ENCODE data around the gene BPGM. TPM values are rescaled to one million over a fixed set of nuclear protein-coding genes. Genes with fewer than 3 reads are reported as not detected.

Gene BPGM
- polyA plus RNA-seq, 3 donors, result 3.9 to 20.6 (median 18.4) TPM

DNA sequence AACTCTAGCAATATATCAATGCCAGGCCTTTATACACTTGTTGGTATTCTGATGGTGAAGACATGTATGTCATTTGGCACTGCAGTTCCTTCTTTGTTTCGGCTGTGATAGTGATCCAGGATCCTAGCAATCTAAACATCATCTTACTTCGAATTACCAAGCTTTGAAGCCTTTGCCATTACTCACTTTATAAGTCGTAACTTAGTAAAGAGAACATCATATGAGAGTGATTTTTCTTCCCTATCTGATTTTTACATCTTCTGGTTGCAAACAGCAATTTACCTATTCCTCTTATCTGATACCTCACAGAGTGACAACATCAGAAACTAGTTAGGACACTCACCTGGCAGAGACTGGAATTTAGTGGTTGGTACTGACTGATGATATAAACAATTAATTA, 7.6 kb upstream of the BPGM start:
- no peaks in the 10 kb centered on the region for H3K9me3 ChIP-seq (replicated peaks in 1 of 2; ENCODE audit: control insufficient read depth in 1 of 2, insufficient read depth in 1 of 2, low read length in 2 of 2)

DNA sequence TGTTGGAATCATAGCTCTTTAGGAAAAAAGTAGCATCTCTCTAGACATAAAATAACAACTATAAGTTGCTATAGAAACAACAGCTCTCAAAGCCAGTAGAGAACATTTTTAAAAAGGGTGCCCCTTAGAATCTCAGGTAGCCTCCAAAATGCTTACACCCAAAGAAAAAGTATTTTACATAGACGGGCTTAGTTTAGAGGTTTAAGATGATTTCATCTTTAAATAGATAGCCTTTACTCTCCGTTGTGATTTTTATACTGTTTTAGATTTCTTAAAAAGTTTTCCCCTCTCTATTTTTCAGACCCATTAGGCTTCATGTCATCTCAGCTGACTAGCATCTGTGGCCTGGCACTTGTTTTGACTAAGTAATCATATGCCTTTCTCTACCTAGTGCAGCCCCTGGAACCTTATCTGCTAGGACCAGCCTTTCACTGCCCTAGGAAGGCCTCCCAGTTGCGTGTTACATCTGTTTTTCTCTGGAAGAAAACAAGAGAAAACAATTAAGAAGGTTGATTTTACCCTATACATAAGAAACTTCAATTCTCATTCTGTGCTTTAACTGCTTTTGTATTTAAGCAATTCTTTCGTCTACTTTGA, 6.9 kb upstream of the BPGM start:
- H3K27ac Mint-ChIP-seq, result no peak overlapping the region
- Histone ChIP-seq H3K4me3 (replicated peaks in 1 of 3; ENCODE audit: low read depth in 2 of 3, low read length in 3 of 3) (no peak overlapping the region), H3K27ac (ENCODE audit: low read depth in 1 of 2, low read length in 2 of 2) (no peak overlapping the region), H2AFZ (ENCODE audit: insufficient read depth, low read depth, low read length, poor library complexity, severe bottlenecking) (no peak overlapping the region), H3K9me3 (replicated peaks in 1 of 2; ENCODE audit: control insufficient read depth in 1 of 2, insufficient read depth in 1 of 2, low read length in 2 of 2) (no peaks in the 10 kb centered on the region), H4K20me1 (ENCODE audit: insufficient read depth, low read length) (no peaks in the 10 kb centered on the region), H3K4me1 (ENCODE audit: control insufficient read depth in 1 of 2, insufficient read depth in 2 of 2, low read length in 2 of 2) (peaks cover 3 to 9% of the 10 kb centered on the region in 2 donors), H3K27me3 (ENCODE audit: control insufficient read depth in 2 of 2, insufficient read depth in 2 of 2, low read length in 2 of 2) (no peaks in the 10 kb centered on the region), H3K9ac (ENCODE audit: insufficient read depth, low read length, poor library complexity, severe bottlenecking) (no peak overlapping the region), H3K4me2 (replicated peaks; ENCODE audit: extremely low read depth, low read length, poor library complexity, severe bottlenecking) (no peak overlapping the region), H3K36me3 (replicated peaks in 1 of 2; ENCODE audit: control insufficient read depth in 1 of 2, insufficient read depth in 2 of 2, low read length in 2 of 2) (no peaks in the 10 kb centered on the region), H3K79me2 (ENCODE audit: insufficient read depth, low read length) (no peaks in the 10 kb centered on the region)
- peaks cover 0 to 14% (median 4%) of the 10 kb centered on the region in 7 donors for H3K9me3 Mint-ChIP-seq
- H3K36me3 Mint-ChIP-seq, result no peaks in the 10 kb centered on the region
- no CpG with 5 or more reads among the region's 4 CpGs for WGBS (ENCODE audit: insufficient coverage)
- H3K4me1 Mint-ChIP-seq, result peaks cover 10% of the 10 kb centered on the region
- peaks cover 4 to 13% (median 4%) of the 10 kb centered on the region in 3 donors for H3K27me3 Mint-ChIP-seq (ENCODE audit: low read depth in 3 of 3)
- TF ChIP-seq, protein P1, sequence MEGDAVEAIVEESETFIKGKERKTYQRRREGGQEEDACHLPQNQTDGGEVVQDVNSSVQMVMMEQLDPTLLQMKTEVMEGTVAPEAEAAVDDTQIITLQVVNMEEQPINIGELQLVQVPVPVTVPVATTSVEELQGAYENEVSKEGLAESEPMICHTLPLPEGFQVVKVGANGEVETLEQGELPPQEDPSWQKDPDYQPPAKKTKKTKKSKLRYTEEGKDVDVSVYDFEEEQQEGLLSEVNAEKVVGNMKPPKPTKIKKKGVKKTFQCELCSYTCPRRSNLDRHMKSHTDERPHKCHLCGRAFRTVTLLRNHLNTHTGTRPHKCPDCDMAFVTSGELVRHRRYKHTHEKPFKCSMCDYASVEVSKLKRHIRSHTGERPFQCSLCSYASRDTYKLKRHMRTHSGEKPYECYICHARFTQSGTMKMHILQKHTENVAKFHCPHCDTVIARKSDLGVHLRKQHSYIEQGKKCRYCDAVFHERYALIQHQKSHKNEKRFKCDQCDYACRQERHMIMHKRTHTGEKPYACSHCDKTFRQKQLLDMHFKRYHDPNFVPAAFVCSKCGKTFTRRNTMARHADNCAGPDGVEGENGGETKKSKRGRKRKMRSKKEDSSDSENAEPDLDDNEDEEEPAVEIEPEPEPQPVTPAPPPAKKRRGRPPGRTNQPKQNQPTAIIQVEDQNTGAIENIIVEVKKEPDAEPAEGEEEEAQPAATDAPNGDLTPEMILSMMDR (IDR thresholded peaks at IDR 0.05), result no peak
- intact Hi-C loops (cut with micrococcal nuclease), result loop anchor here in 1 of 2 donors (10.0 kb wide), 1 partner anchor 1025 kb away; the partner anchor contains the start of gene STMP1
- no peak for DNase-seq
- H3K4me3 Mint-ChIP-seq, result no peak overlapping the region

More for the DNA sequence above, 7.6 kb upstream of the BPGM start:
- TF ChIP-seq, protein P1 (IDR thresholded peaks at IDR 0.05), result no peak
- Histone ChIP-seq H2AFZ (ENCODE audit: insufficient read depth, low read depth, low read length, poor library complexity, severe bottlenecking) (no peak overlapping the region), H3K4me1 (ENCODE audit: control insufficient read depth in 1 of 2, insufficient read depth in 2 of 2, low read length in 2 of 2) (peaks cover 3 to 9% of the 10 kb centered on the region in 2 donors), H3K4me2 (replicated peaks; ENCODE audit: extremely low read depth, low read length, poor library complexity, severe bottlenecking) (no peak overlapping the region), H3K36me3 (replicated peaks in 1 of 2; ENCODE audit: control insufficient read depth in 1 of 2, insufficient read depth in 2 of 2, low read length in 2 of 2) (no peaks in the 10 kb centered on the region), H3K79me2 (ENCODE audit: insufficient read depth, low read length) (no peaks in the 10 kb centered on the region), H3K9ac (ENCODE audit: insufficient read depth, low read length, poor library complexity, severe bottlenecking) (no peak overlapping the region), H4K20me1 (ENCODE audit: insufficient read depth, low read length) (no peaks in the 10 kb centered on the region), H3K27me3 (ENCODE audit: control insufficient read depth in 2 of 2, insufficient read depth in 2 of 2, low read length in 2 of 2) (no peaks in the 10 kb centered on the region), H3K4me3 (replicated peaks in 1 of 3; ENCODE audit: low read depth in 2 of 3, low read length in 3 of 3) (no peak overlapping the region), H3K27ac (ENCODE audit: low read depth in 1 of 2, low read length in 2 of 2) (no peak overlapping the region)
- Mint-ChIP-seq H3K27me3 (ENCODE audit: low read depth in 3 of 3) (peaks cover 4 to 13% (median 4%) of the 10 kb centered on the region in 3 donors), H3K9me3 (peaks cover 0 to 14% (median 4%) of the 10 kb centered on the region in 7 donors), H3K4me3 (no peak overlapping the region), H3K4me1 (peaks cover 10% of the 10 kb centered on the region), H3K27ac (no peak overlapping the region), H3K36me3 (no peaks in the 10 kb centered on the region)
- no peak for DNase-seq
- intact Hi-C loops (cut with micrococcal nuclease), result no loop called here
- no CpG with 5 or more reads among the region's 3 CpGs for WGBS (ENCODE audit: insufficient coverage)

Data from CD14-positive monocyte (primary cell).